GM19438 (cell line): Measurements from ENCODE around the gene PATE4.

Source experiments
- ATAC-seq: cut with Tn5 transposase; IDR thresholded peaks from one replicate; pipeline ENCODE4 v1.9.1; 2021; ENCODE audit warnings: low read depth; ENCODE audit not compliant: unreplicated experiment

PATE4 gene

GRCh38 chr11:125886997-125887372 is 53.9 kb downstream of the PATE4 start:
- ATAC-seq = peak; percentile 43

GRCh38 chr11:125887373-125888324 is 54.5 kb downstream of the PATE4 start, which contains the start of gene HYLS1:
Gene HYLS1, plus strand, starts transcription at chr11:125887668. Its CDS starts 11,701 bp downstream, at chr11:125899369.
- ATAC-seq = peak; percentile 86
